Neuronal stem cell (in vitro differentiated cells): ENCODE results near the gene ZNF396.

ENCODE experiments used
- DNase-seq: peaks from one replicate; pipeline ENCODE4 v3.0.0-alpha.2; 2013; ENCODE audit warnings: low spot score
- H2AFZ ChIP-seq: one replicate; pipeline ENCODE4 v1.6.1; 2013; ENCODE audit warnings: mild to moderate bottlenecking, low read length, inconsistent platforms
- H2AK5ac ChIP-seq: 2 replicates; pipeline ENCODE4 v1.6.1; 2013; ENCODE audit warnings: low read depth, mild to moderate bottlenecking, inconsistent platforms, low read length, moderate library complexity, mixed read lengths
- H2BK120ac ChIP-seq: 2 replicates; pipeline ENCODE4 v1.6.1; 2013; ENCODE audit warnings: low read depth, mild to moderate bottlenecking, inconsistent platforms, low read length, moderate library complexity, mixed read lengths
- H2BK12ac ChIP-seq: one replicate; pipeline ENCODE4 v1.6.1; 2013; ENCODE audit warnings: low read length, inconsistent platforms
- H2BK15ac ChIP-seq: 2 replicates; pipeline ENCODE4 v1.6.1; 2013; ENCODE audit warnings: mild to moderate bottlenecking, low read length, inconsistent platforms, mixed read lengths
- H2BK5ac ChIP-seq: one replicate; pipeline ENCODE4 v1.6.1; 2013; ENCODE audit warnings: inconsistent platforms, mild to moderate bottlenecking, low read length, moderate library complexity
- H3K14ac ChIP-seq: one replicate; pipeline ENCODE4 v1.6.1; 2013; ENCODE audit warnings: low read length, inconsistent platforms
- H3K18ac ChIP-seq: 2 replicates; pipeline ENCODE4 v1.6.1; 2013; ENCODE audit warnings: low read length, inconsistent platforms
- H3K23ac ChIP-seq: 2 replicates; pipeline ENCODE4 v1.6.1; 2013; ENCODE audit warnings: low read depth, mild to moderate bottlenecking, mixed read lengths, low read length, inconsistent platforms; ENCODE audit not compliant: poor library complexity
- H3K27ac ChIP-seq: replicated peaks from 3 replicates; pipeline ENCODE4 v1.5.1; 2013; ENCODE audit warnings: low read length, inconsistent platforms
- H3K27me3 ChIP-seq, 3 experiments: 2 replicates each; pipeline ENCODE4 v1.6.1; 2013; ENCODE audit warnings: low read length in 3 of 3, mild to moderate bottlenecking in 2 of 3, inconsistent platforms in 1 of 3, low read depth in 1 of 3, mixed read lengths in 1 of 3, moderate library complexity in 1 of 3; ENCODE audit not compliant: control insufficient read depth in 3 of 3, insufficient read depth in 3 of 3
- H3K36me3 ChIP-seq, 2 donors: replicated peaks in 1 of 2; 2 replicates each; pipeline ENCODE4 v1.6.1; 2013; ENCODE audit warnings: low read length in 2 of 2; ENCODE audit not compliant: control insufficient read depth in 2 of 2, insufficient read depth in 2 of 2
- H3K4ac ChIP-seq: 2 replicates; pipeline ENCODE4 v1.6.1; 2013; ENCODE audit warnings: inconsistent platforms, mild to moderate bottlenecking, low read length, moderate library complexity
- H3K4me1 ChIP-seq, 2 donors: 1 replicate in 1 of 2; 2 replicates in 1 of 2; pipeline ENCODE4 v1.6.1; 2013; ENCODE audit warnings: low read length in 2 of 2, low read depth in 1 of 2; ENCODE audit not compliant: control insufficient read depth in 2 of 2, insufficient read depth in 1 of 2
- H3K4me2 ChIP-seq: one replicate; pipeline ENCODE4 v1.6.1; 2013; ENCODE audit warnings: mild to moderate bottlenecking, low read length, inconsistent platforms; ENCODE audit not compliant: insufficient read depth, poor library complexity, severe bottlenecking
- H3K4me3 ChIP-seq, 2 donors: 2 replicates each; pipeline ENCODE4 v1.5.1; 2013; ENCODE audit warnings: low read length in 2 of 2, mild to moderate bottlenecking in 2 of 2, inconsistent platforms in 1 of 2, moderate library complexity in 1 of 2
- H3K79me1 ChIP-seq: one replicate; pipeline ENCODE4 v1.6.1; 2013; ENCODE audit warnings: low read depth, mild to moderate bottlenecking, inconsistent platforms, low read length, moderate library complexity
- H3K9ac ChIP-seq: one replicate; pipeline ENCODE4 v1.6.1; 2013; ENCODE audit warnings: mild to moderate bottlenecking, low read depth, low read length, inconsistent platforms; ENCODE audit not compliant: poor library complexity
- H3K9me3 ChIP-seq, 2 donors: replicated peaks in 1 of 2; 2 replicates each; pipeline versions ENCODE3 to v1.6.1; 2013; ENCODE audit warnings: low read length in 2 of 2, mild to moderate bottlenecking in 2 of 2, inconsistent platforms in 1 of 2, low read depth in 1 of 2, mixed read lengths in 1 of 2, moderate library complexity in 1 of 2; ENCODE audit not compliant: control insufficient read depth in 2 of 2, insufficient read depth in 1 of 2
- H4K8ac ChIP-seq: one replicate; pipeline ENCODE4 v1.6.1; 2013; ENCODE audit warnings: low read depth, mild to moderate bottlenecking, inconsistent platforms, low read length, moderate library complexity
- H4K91ac ChIP-seq: one replicate; pipeline ENCODE4 v1.6.1; 2013; ENCODE audit warnings: low read length, low read depth, mild to moderate bottlenecking, inconsistent platforms; ENCODE audit not compliant: poor library complexity
- WGBS, 2 donors: extraction: QIAGEN DNeasy Blood & Tissue Kit; methylation state at CpG; one replicate each; pipeline ENCODE4 v1.1.7; 2013; ENCODE audit warnings: missing lambda C conversion rate in 2 of 2, mixed read lengths in 1 of 2; ENCODE audit not compliant: insufficient read length in 2 of 2, insufficient replicate concordance in 1 of 2; ENCODE audit errors: extremely low coverage in 2 of 2; 5-methylcytosine and 5-hydroxymethylcytosine counted together

ZNF396 gene

DNA sequence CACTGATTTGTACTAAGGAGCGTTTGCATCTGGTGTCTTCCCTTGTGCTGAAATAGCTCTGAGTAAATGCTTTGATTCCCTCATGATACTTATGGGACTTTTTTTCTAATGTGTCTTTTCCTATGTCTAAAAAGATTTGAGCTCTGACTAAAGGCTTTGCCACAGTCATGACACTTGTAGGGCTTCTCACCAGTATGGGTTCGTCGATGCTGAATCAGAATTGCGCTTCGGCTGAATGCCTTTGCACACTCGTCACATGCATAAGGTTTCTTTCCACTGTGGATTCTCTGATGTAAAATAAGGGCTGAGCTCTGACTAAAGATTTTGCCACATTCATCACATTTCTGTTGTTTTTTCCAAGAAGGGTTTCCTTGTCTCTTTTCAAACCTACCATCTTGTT lies 8.0 kb downstream of the ZNF396 start:
- Histone ChIP-seq H4K91ac (no peak overlapping the region), H3K4me1 (no peaks in the 10 kb centered on the region), H2AFZ (no peak overlapping the region), H3K14ac (no peak overlapping the region), H3K4me3 (no peak overlapping the region), H3K27me3 (no peaks in the 10 kb centered on the region), H3K27ac (no peak overlapping the region), H2BK120ac (no peak overlapping the region), H3K18ac (no peak overlapping the region), H3K36me3 (no peaks in the 10 kb centered on the region), H4K8ac (no peak overlapping the region), H2AK5ac (no peak overlapping the region), H3K79me1 (no peaks in the 10 kb centered on the region), H3K9ac (no peak overlapping the region), H2BK5ac (no peak overlapping the region), H3K4ac (no peak overlapping the region), H3K9me3 (no peaks in the 10 kb centered on the region), H3K4me2 (no peak overlapping the region), H2BK15ac (no peak overlapping the region), H3K23ac (no peak overlapping the region), H2BK12ac (no peak overlapping the region)
- DNase-seq: no peak
- no CpG with 5 or more reads among the region's 6 CpGs for WGBS, 2 donors

DNA sequence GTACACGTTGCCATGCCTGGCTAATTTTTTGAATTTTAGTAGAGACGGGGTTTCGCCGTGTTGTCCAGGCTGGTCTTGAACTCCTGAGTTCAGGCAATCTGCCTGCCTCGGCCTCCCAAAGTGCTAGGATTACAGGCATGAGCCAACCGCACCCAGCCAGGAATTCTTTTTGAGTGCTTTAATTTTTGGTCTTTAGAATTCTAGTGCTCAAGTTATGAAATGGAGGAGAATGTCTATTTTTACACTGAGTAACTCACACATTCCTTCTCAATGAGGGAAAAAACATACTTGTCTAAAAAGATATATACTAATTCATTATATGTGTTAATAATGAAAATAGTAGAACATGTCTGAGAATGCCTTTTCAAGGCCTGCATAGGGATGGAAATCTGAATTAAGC lies 8.5 kb downstream of the ZNF396 start:
- Histone ChIP-seq H3K27me3 (no peaks in the 10 kb centered on the region), H3K27ac (no peak overlapping the region), H3K9ac (no peak overlapping the region), H3K4me3 (no peak overlapping the region), H4K8ac (no peak overlapping the region), H3K4ac (no peak overlapping the region), H3K9me3 (no peaks in the 10 kb centered on the region), H3K4me2 (no peak overlapping the region), H4K91ac (no peak overlapping the region), H2BK120ac (no peak overlapping the region), H3K14ac (no peak overlapping the region), H2BK15ac (no peak overlapping the region), H2AK5ac (no peak overlapping the region), H3K36me3 (no peaks in the 10 kb centered on the region), H2BK5ac (no peak overlapping the region), H2BK12ac (no peak overlapping the region), H3K4me1 (no peaks in the 10 kb centered on the region), H2AFZ (no peak overlapping the region), H3K23ac (no peak overlapping the region), H3K79me1 (no peaks in the 10 kb centered on the region), H3K18ac (no peak overlapping the region)
- DNase-seq: no peak
- WGBS, 2 donors: no CpG with 5 or more reads among the region's 6 CpGs

DNA sequence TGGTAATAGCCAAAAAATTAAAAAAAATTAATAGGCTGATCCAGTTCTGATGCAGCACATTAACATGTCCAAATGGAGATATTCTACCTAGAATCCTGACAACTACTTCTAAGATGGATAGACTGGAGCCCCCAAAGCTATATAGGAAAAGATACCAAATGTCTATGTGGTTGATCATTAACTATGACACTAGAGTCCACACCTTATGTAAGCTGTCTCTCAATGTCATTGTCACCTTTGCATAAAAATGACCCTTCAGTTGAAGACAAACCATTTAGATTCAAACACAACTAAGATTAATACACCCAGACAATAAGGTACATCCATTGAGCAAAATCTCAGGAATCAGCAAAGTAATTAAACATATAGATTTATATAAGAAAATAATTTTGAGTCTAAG lies 14.6 kb downstream of the ZNF396 start:
- no peak overlapping the region for H3K4me2 ChIP-seq
- no peak overlapping the region for H2BK5ac ChIP-seq
- no peak overlapping the region for H2BK120ac ChIP-seq
- no peaks in the 10 kb centered on the region for H3K4me1 ChIP-seq
- H3K4ac ChIP-seq: no peak overlapping the region
- H3K9ac ChIP-seq: no peak overlapping the region
- no peak overlapping the region for H2BK15ac ChIP-seq
- H3K9me3 ChIP-seq: no peaks in the 10 kb centered on the region
- no peak overlapping the region for H3K4me3 ChIP-seq
- no peaks in the 10 kb centered on the region for H3K79me1 ChIP-seq
- H4K8ac ChIP-seq: no peak overlapping the region
- no peak overlapping the region for H3K14ac ChIP-seq
- H4K91ac ChIP-seq: no peak overlapping the region
- H3K36me3 ChIP-seq: no peaks in the 10 kb centered on the region
- no peak overlapping the region for H3K27ac ChIP-seq
- no peak overlapping the region for H3K23ac ChIP-seq
- no peak overlapping the region for H2AFZ ChIP-seq
- H2BK12ac ChIP-seq: no peak overlapping the region
- no peak overlapping the region for H2AK5ac ChIP-seq
- H3K27me3 ChIP-seq: no peaks in the 10 kb centered on the region
- no peak overlapping the region for H3K18ac ChIP-seq
- no peak for DNase-seq

DNA sequence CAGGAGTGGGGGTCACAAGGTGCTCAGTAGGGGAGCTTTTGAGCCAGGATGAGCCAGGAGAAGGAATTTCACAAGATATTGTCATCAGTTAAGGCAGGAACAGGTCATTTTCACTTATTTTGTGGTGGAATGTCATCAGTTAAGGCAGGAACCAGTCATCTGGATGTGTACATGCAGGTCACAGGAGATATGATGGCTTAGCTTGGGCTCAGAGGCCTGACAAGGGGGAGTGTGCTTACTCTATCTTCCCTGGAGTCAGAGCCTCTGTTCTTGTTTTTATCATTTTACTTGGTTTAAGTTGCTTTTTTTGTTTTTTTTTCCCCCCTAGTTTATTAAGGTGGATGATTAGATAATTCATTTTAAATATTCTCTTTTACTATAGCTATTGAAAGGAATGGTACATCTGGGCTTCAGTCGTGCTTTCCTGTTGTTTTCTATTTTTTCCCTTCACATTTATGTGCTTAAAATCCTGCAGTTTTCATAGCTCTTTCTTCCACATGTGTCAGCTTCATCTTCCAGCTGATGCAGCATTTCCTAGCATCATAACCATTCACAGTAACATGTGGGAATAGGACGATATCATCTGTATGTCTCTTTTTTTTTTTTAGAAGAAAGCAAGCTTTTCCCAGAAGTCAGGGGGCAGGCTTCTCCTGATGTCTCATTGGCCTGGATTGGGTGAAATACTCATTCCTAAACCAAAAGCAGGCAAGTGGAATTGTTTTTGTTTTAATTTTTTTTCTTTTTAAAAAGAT lies 15.4 kb downstream of the ZNF396 start:
- Histone ChIP-seq H2BK12ac (no peak overlapping the region), H2AFZ (no peak overlapping the region), H3K27me3 (no peaks in the 10 kb centered on the region), H3K4me3 (no peak overlapping the region), H3K27ac (no peak overlapping the region), H3K14ac (no peak overlapping the region), H3K9ac (no peak overlapping the region), H2AK5ac (no peak overlapping the region), H3K79me1 (no peaks in the 10 kb centered on the region), H3K18ac (no peak overlapping the region), H3K23ac (no peak overlapping the region), H2BK15ac (no peak overlapping the region), H4K91ac (no peak overlapping the region), H2BK120ac (no peak overlapping the region), H3K4ac (no peak overlapping the region), H2BK5ac (no peak overlapping the region), H3K36me3 (no peaks in the 10 kb centered on the region), H4K8ac (no peak overlapping the region), H3K4me2 (no peak overlapping the region), H3K4me1 (no peaks in the 10 kb centered on the region), H3K9me3 (no peaks in the 10 kb centered on the region)
- no peak for DNase-seq
- WGBS, 2 donors: no CpG with 5 or more reads among the region's 2 CpGs
